DMS153 (cell line): ENCODE measurements around the gene RBMS3.
"Not testable (repeated sequence)": the region's sequence is repeated elsewhere in the genome, so short reads cannot be mapped to it uniquely, and the experiment has no call there.

Experiments
- DNase-seq: peaks from one replicate; lab custom pipeline; 2025; lab: John Stamatoyannopoulos, UW

RBMS3 gene

GRCh38 chr3:29789686-29790085, 508.8 kb downstream of the RBMS3 start:
- DNase-seq, result no peak

- no peak for DNase-seq
Observed at GRCh38 chr3:29796808-29797207, 515.9 kb downstream of the RBMS3 start.

GRCh38 chr3:29802057-29802456, 521.2 kb downstream of the RBMS3 start:
- DNase-seq, result no peak

- no peak for DNase-seq
Observed at GRCh38 chr3:29804044-29804443, 523.2 kb downstream of the RBMS3 start.

- no peak for DNase-seq
Observed at GRCh38 chr3:29805757-29806156, 524.9 kb downstream of the RBMS3 start.

GRCh38 chr3:29808324-29808723, 527.5 kb downstream of the RBMS3 start:
- DNase-seq, result not testable (repeated sequence)

- no peak for DNase-seq
Observed at GRCh38 chr3:29822071-29822470, 541.2 kb downstream of the RBMS3 start.

- no peak for DNase-seq
Observed at GRCh38 chr3:29823233-29823632, 542.4 kb downstream of the RBMS3 start.

- no peak for DNase-seq
Observed at GRCh38 chr3:29826712-29827111, 545.8 kb downstream of the RBMS3 start.

- no peak for DNase-seq
Observed at GRCh38 chr3:29827756-29828155, 546.9 kb downstream of the RBMS3 start.

GRCh38 chr3:29829340-29829739, 548.5 kb downstream of the RBMS3 start:
- DNase-seq, result no peak

- no peak for DNase-seq
Observed at GRCh38 chr3:29850641-29851040, 569.8 kb downstream of the RBMS3 start.

GRCh38 chr3:29852767-29853166, 571.9 kb downstream of the RBMS3 start:
- DNase-seq, result no peak

GRCh38 chr3:29853841-29854397, 573.0 kb downstream of the RBMS3 start:
- DNase-seq, result no peak

- DNase-seq, result no peak
Observed at GRCh38 chr3:29854821-29855220, 574.0 kb downstream of the RBMS3 start.

- no peak for DNase-seq
Observed at GRCh38 chr3:29859726-29860270, 578.9 kb downstream of the RBMS3 start.

GRCh38 chr3:29864809-29865208, 583.9 kb downstream of the RBMS3 start:
- no peak for DNase-seq

GRCh38 chr3:29868543-29869101, 587.8 kb downstream of the RBMS3 start:
- DNase-seq, result no peak

- DNase-seq, result no peak
Observed at GRCh38 chr3:29870136-29870535, 589.3 kb downstream of the RBMS3 start.

- DNase-seq, result no peak
Observed at GRCh38 chr3:29871087-29871486, 590.2 kb downstream of the RBMS3 start.

GRCh38 chr3:29880809-29881208, 599.9 kb downstream of the RBMS3 start:
- DNase-seq, result no peak

GRCh38 chr3:29887451-29887850, 606.6 kb downstream of the RBMS3 start:
- no peak for DNase-seq

GRCh38 chr3:29889215-29889614, 608.3 kb downstream of the RBMS3 start:
- DNase-seq, result no peak

GRCh38 chr3:29890801-29891200, 609.9 kb downstream of the RBMS3 start:
- no peak for DNase-seq
